HG03521 (cell line): ENCODE measurements around the gene LEMD1.

Experiments
- ATAC-seq: cut with Tn5 transposase; IDR thresholded peaks from one replicate; pipeline ENCODE4 v1.9.1; 2021; ENCODE audit warnings: mild to moderate bottlenecking, moderate library complexity; ENCODE audit not compliant: unreplicated experiment

LEMD1 gene

GRCh38 chr1:205421798-205422197 lies at the start of gene LEMD1:
TSS of gene LEMD1 (minus strand) at chr1:205422056. CDS start at chr1:205420536, 1,520 bp downstream.
- ATAC-seq: no peak

- no peak for ATAC-seq
These were observed 48.3 kb upstream of the LEMD1 start for GRCh38 chr1:205470131-205470530.

- ATAC-seq: no peak
These were observed 44.9 kb upstream of the LEMD1 start for GRCh38 chr1:205466595-205467220.

- no peak for ATAC-seq
These were observed 43.5 kb upstream of the LEMD1 start for GRCh38 chr1:205465392-205465791.

GRCh38 chr1:205458777-205459566 lies 37.1 kb upstream of the LEMD1 start:
- ATAC-seq: no peak

GRCh38 chr1:205456868-205457745 lies 35.3 kb upstream of the LEMD1 start:
- ATAC-seq: no peak

- ATAC-seq: no peak
These were observed 34.6 kb upstream of the LEMD1 start for GRCh38 chr1:205456383-205456867.

GRCh38 chr1:205455581-205456382 lies 33.9 kb upstream of the LEMD1 start, which contains the start of gene BLACAT1:
TSS of gene BLACAT1 (minus strand) at chr1:205456045.
- ATAC-seq: no peak

GRCh38 chr1:205454903-205455335 lies 33.1 kb upstream of the LEMD1 start:
- no peak for ATAC-seq

- ATAC-seq: no peak
These were observed 31.6 kb upstream of the LEMD1 start for GRCh38 chr1:205453466-205453865.

GRCh38 chr1:205452933-205453332 lies 31.1 kb upstream of the LEMD1 start:
- ATAC-seq: no peak

GRCh38 chr1:205452364-205452763 lies 30.5 kb upstream of the LEMD1 start:
- no peak for ATAC-seq

GRCh38 chr1:205451759-205452164 lies 29.9 kb upstream of the LEMD1 start:
- ATAC-seq: no peak

GRCh38 chr1:205451202-205451601 lies 29.3 kb upstream of the LEMD1 start:
- ATAC-seq: no peak

- no peak for ATAC-seq
These were observed 28.6 kb upstream of the LEMD1 start for GRCh38 chr1:205450448-205450847.

GRCh38 chr1:205449750-205450443 lies 28.0 kb upstream of the LEMD1 start:
- no peak for ATAC-seq

- no peak for ATAC-seq
These were observed 27.4 kb upstream of the LEMD1 start for GRCh38 chr1:205449254-205449749.

- no peak for ATAC-seq
These were observed 26.8 kb upstream of the LEMD1 start for GRCh38 chr1:205448540-205449253.
